ENCODE data around the gene UQCRHL.

DNA sequence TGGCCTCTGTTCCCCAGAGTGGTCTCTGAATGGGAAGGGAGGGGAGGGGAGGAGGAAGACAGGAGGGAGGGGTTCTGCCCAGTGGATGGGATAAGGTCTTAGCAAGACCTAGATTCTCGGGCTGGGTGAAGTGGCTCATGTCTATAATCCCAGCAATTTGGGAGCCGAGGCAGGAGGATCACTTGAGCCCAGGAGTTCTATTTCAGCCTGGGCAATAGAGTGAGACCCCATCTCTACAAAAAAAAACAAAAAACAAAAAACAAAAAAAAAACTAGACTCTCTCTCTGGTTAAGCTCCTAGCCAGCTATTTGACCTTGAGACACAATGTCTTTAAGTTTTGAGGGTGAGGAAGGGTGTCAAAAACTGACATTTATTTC, 11.4 kb downstream of the UQCRHL start:
- TF ChIP-seq, protein P1, sequence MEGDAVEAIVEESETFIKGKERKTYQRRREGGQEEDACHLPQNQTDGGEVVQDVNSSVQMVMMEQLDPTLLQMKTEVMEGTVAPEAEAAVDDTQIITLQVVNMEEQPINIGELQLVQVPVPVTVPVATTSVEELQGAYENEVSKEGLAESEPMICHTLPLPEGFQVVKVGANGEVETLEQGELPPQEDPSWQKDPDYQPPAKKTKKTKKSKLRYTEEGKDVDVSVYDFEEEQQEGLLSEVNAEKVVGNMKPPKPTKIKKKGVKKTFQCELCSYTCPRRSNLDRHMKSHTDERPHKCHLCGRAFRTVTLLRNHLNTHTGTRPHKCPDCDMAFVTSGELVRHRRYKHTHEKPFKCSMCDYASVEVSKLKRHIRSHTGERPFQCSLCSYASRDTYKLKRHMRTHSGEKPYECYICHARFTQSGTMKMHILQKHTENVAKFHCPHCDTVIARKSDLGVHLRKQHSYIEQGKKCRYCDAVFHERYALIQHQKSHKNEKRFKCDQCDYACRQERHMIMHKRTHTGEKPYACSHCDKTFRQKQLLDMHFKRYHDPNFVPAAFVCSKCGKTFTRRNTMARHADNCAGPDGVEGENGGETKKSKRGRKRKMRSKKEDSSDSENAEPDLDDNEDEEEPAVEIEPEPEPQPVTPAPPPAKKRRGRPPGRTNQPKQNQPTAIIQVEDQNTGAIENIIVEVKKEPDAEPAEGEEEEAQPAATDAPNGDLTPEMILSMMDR (IDR thresholded peaks at IDR 0.05 in 8 of 11, conservative IDR thresholded peaks at IDR 0.05 in 3 of 11) = no peak
- TF ChIP-seq POLR2A (IDR thresholded peaks at IDR 0.05) = no peak
- TF ChIP-seq POLR2AphosphoS5 (IDR thresholded peaks at IDR 0.05) = no peak

Measured in spleen (tissue), 7 donors.